Parietal lobe (tissue), 1 donor: Measurements from ENCODE around the gene GMEB2. TPM values are rescaled to one million over a fixed set of nuclear protein-coding genes. Genes with fewer than 3 reads are reported as not detected.

Source experiments
- total RNA-seq: library from RNA; depleted of rRNA; stranded (reverse); fragments of >200 nt; gene quantifications from one replicate; pipeline ENCODE4 v1.2.3, GENCODE V29; 2014

The GMEB2 gene
- total RNA-seq, result 9.7 TPM

DNA sequence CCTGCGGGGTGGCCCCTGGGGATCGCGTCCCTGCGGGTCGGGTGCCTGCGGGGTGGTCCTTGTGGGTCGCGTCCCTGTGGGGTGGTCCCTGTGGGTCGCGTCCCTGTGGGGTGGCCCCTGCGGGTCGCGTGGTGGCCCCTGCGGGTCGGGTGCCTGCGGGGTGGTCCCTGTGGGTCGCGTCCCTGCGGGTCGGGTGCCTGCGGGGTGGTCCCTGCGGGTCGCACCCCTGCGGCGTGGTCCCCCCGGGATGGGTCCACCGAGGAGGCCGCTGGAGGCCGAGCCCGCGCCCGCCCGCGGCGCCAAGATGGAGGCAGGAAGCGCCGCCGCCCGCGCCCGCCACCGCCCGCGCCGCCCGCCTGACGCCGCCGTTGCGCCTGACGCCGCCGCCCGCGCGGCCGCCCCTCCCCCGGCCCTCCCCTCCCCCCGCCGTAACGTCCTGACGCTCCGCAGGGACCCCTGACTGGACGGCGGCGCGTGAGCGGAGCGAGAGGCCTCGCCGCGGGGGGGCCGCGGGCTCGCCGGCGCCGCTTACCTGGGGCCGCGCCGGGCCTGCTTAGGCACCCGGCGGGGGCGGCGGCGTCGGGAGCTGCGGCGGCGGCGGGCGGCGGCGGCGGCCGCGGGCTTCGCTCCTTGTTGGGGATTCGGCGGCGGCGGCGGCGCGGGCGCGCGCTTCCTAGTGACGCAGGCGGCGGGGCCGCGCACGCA is at the start of gene GMEB2:
TSS of gene GMEB2 (minus strand) at position 678 of the 705 bp plus-strand sequence. CDS start 7,704 bp downstream, outside the sequence.

GRCh38 chr20:63657937-63658748 is 31.2 kb upstream of the GMEB2 start, which contains the start of gene RTEL1:
Gene RTEL1, plus strand, starts transcription at chr20:63658312. Its CDS starts 1,091 bp downstream, at chr20:63659403.

DNA sequence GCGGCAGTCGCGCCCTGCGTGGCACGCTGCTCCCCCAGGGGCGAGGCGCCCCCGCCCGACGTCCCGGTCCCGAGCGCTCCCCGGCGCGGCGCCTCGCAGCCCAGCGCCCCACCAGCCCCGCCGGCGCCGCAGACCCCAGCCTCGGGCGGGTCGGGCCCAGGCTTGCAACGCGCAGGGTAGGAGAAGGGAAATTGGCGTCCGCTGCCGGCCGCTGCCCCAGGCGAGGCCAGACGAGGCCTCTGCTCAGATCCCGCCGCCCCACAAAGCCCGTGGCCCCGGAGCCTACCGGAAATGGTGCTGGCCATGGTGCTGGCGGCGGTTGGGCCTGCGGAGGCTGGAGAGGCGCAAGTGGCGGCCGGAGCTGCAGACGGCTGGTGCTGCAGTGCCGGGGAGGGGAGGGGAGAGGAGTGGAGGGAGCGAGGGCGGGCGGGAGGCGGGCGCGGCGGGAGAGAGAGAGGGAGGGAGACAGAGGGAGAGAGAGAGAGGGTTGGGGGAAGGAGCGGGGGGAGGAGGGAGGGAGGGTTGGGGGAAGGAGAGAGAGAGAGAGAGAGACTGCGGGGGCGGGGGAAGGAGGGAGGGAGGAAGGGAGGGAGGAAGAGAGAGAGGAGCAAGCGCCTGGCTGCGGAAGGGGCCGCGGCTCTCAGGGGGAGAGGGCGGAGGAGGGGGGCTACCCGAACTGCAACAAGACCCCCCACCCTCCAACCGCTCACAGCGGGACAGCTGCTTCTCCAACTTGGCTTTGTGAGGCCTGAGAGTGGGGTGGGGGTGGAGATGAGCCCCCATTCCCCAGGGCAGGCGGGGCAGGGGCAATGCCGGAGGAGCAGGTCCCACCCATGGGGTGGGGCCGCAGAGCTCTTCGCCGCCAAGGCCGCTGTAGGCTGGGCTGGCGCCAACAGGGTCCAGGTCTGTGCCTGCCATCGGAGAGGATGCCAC is 26.4 kb upstream of the GMEB2 start, which contains the start of gene STMN3:
TSS of gene STMN3 (minus strand) at position 384 of the 933 bp plus-strand sequence. CDS start at position 305, 79 bp downstream.

GRCh38 chr20:63574156-63574828 is 52.6 kb downstream of the GMEB2 start, which contains the start of gene HELZ2:
Gene HELZ2, minus strand, starts transcription at chr20:63574239. Its CDS starts 1,854 bp downstream, at chr20:63572385.

DNA sequence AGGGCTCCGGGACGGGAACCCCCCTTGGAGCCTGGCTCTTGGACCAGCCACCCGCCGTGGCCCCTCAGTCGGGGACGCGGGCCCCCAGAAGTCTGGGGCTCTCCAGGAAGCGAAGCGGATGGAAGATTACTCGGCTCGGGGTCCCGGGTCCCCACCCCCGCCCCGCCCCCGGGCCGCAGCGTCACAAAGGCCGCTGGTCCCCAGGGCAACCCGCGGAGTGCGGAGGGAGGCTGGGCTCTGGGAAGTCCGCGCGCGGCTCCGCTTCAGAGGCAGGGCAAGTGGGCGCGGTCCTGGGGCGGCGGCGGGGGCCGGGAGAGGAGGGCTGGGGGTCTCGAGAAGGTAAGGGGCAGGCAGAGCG is 73.0 kb downstream of the GMEB2 start, which contains the start of gene FNDC11:
TSS of gene FNDC11 (plus strand) at position 227 of the 358 bp plus-strand sequence. CDS start 1,505 bp downstream, outside the sequence.

DNA sequence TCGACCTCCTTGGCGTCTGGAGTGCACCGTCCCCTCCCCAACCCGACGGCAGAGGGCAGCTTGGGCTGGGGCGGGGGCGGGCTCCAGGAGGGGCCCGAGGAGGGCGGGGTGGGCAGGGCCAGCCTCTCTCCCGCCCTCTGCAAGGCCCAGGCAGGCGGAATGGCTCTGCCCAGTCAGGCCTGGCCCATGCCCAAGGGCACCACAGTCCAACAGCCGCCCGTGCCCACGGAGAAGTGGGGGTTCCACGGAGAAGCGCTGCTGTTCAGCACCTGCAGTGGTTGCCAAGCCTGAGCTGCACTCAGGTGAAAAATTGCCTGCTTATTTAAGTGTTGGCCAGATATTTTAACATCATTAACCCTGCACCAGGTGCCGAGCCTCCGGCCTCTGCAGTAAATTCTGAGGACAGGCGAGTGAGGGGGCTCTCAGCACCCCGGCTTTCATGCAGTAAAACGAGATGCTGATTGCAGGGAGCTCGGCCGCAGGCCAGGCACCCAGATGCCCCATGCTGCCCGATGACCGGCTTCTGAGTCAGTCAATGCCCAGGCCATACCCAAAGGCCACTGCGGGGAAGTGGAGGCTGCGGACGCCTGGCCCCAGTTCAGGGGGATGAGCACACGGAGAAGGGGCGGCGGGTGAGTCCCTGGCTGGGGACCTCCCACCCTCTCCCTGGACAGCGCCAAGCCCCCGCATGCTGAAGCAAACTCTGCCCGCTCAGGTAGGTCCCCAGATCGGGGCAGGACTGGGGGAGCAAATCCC is 79.0 kb downstream of the GMEB2 start, which contains the start of gene SRMS:
TSS of gene SRMS (minus strand) at position 25 of the 756 bp plus-strand sequence. CDS start 286 bp downstream, outside the sequence.

Other genes starting within 250 kb of the GMEB2 start
- 250 TPM for gene KCNQ2, start 154.4 kb downstream of the GMEB2 start, total RNA-seq
- 281 TPM for gene EEF1A2, start 128.0 kb downstream of the GMEB2 start, total RNA-seq
- gene PPDPF, start 106.3 kb downstream of the GMEB2 start, total RNA-seq, result 80.8 TPM
- not detected for gene PTK6, start 89.7 kb downstream of the GMEB2 start, total RNA-seq
- not detected for gene SRMS, start 79.4 kb downstream of the GMEB2 start, total RNA-seq
- gene FNDC11, start 72.9 kb downstream of the GMEB2 start, total RNA-seq, result 4.1 TPM
- gene HELZ2, start 52.9 kb downstream of the GMEB2 start, total RNA-seq, result 7.8 TPM
- 107 TPM for gene STMN3, start 26.3 kb upstream of the GMEB2 start, total RNA-seq
- gene RTEL1, start 31.2 kb upstream of the GMEB2 start, total RNA-seq, result 19.1 TPM
- gene TNFRSF6B, start 69.6 kb upstream of the GMEB2 start, total RNA-seq, result 1.3 TPM
- 27.9 TPM for gene ARFRP1, start 80.9 kb upstream of the GMEB2 start, total RNA-seq
- gene ZGPAT, start 80.9 kb upstream of the GMEB2 start, total RNA-seq, result 15.7 TPM
- gene LIME1, start 109.6 kb upstream of the GMEB2 start, total RNA-seq, result 13.5 TPM
- 3.4 TPM for gene SLC2A4RG, start 112.7 kb upstream of the GMEB2 start, total RNA-seq
- gene ZBTB46, start 204.2 kb upstream of the GMEB2 start, total RNA-seq, result 20.3 TPM
- not detected for gene ABHD16B, start 234.4 kb upstream of the GMEB2 start, total RNA-seq
- 32.6 TPM for gene TPD52L2, start 238.2 kb upstream of the GMEB2 start, total RNA-seq